Natural killer cell (primary cell): ENCODE data around the gene A3GALT2. TPM values are rescaled to one million over a fixed set of nuclear protein-coding genes. Genes with fewer than 3 reads are reported as not detected.

Experiments used
- ATAC-seq, 3 donors: fragments of 150-1000 bp in 2 of 3; fragments of 200-7000 bp in 1 of 3; cut with Tn5 transposase; 1 replicate in 1 of 3; 2 replicates in 2 of 3; pipeline ENCODE4 v1.10.0; 2021; ENCODE audit warnings: mild to moderate bottlenecking in 2 of 3, moderate library complexity in 2 of 3
- DNase-seq, 2 donors: peaks; one replicate each; pipeline versions ENCODE4 v3.0.0 to v3.0.0-alpha.2; 2013 to 2021; ENCODE audit warnings: mixed read lengths in 1 of 2
- H3K27ac ChIP-seq: one replicate; pipeline ENCODE4 v1.5.1; 2013; ENCODE audit warnings: mild to moderate bottlenecking, low read length
- H3K27me3 ChIP-seq: one replicate; pipeline ENCODE4 v1.6.1; 2013; ENCODE audit warnings: low read length; ENCODE audit not compliant: control insufficient read depth, insufficient read depth
- H3K36me3 ChIP-seq: one replicate; pipeline ENCODE4 v1.6.1; 2013; ENCODE audit warnings: low read length; ENCODE audit not compliant: control insufficient read depth, insufficient read depth
- H3K4me1 ChIP-seq: one replicate; pipeline ENCODE4 v1.6.1; 2013; ENCODE audit warnings: low read length; ENCODE audit not compliant: control insufficient read depth, insufficient read depth
- H3K4me3 ChIP-seq: one replicate; pipeline ENCODE4 v1.5.1; 2013; ENCODE audit warnings: low read length
- H3K9me3 ChIP-seq: one replicate; pipeline ENCODE4 v1.6.1; 2013; ENCODE audit warnings: low read length; ENCODE audit not compliant: control insufficient read depth, insufficient read depth
- H3K27ac Mint-ChIP-seq, 2 donors: one replicate each; pipeline ENCODE4 v1.8.0; 2022; ENCODE audit warnings: mild to moderate bottlenecking in 2 of 2, mixed read lengths in 2 of 2, moderate library complexity in 1 of 2
- H3K27me3 Mint-ChIP-seq, 2 donors: one replicate each; pipeline ENCODE4 v1.8.0; 2022; ENCODE audit warnings: low read depth in 2 of 2, mixed read lengths in 2 of 2
- H3K36me3 Mint-ChIP-seq: one replicate; pipeline ENCODE4 v1.8.0; 2022; ENCODE audit warnings: mixed read lengths
- H3K4me1 Mint-ChIP-seq, 2 donors: one replicate each; pipeline ENCODE4 v1.8.0; 2022; ENCODE audit warnings: mixed read lengths in 2 of 2
- H3K4me3 Mint-ChIP-seq: one replicate; pipeline ENCODE4 v1.8.0; 2022; ENCODE audit warnings: mild to moderate bottlenecking, moderate library complexity, mixed read lengths
- H3K9me3 Mint-ChIP-seq, 2 donors: one replicate each; pipeline ENCODE4 v1.8.0; 2022; ENCODE audit warnings: mixed read lengths in 2 of 2
- WGBS: methylation state at CpG from one replicate; pipeline ENCODE4 v1.1.7; 2013; ENCODE audit warnings: missing lambda C conversion rate; ENCODE audit not compliant: insufficient coverage; 5-methylcytosine and 5-hydroxymethylcytosine counted together
- intact Hi-C: fragments of 100-400 bp; cut with micrococcal nuclease; formaldehyde crosslinking; loops from one replicate; pipeline ENCODE4 v1.14.2; 2022
- total RNA-seq, 4 donors: library from RNA; stranded (reverse); fragments of 120-200 nt in 1 of 4; gene quantifications; one replicate each; pipeline versions ENCODE4 v1.2.3 to v1.2.4, GENCODE V29; 2013 to 2022
- TF ChIP-seq, protein P1 (sequence below): fragments of 200-600 bp; IDR thresholded peaks from one replicate; pipeline ENCODE4 v1.8.0; 2022; ENCODE audit warnings: antibody characterized with exemption

Gene A3GALT2
- total RNA-seq, 3 donors from 2014 or later (not counting 1 experiment from before 2014, with no cell fraction given), result not detected

- DNase-seq, result no peak
- TF ChIP-seq, protein P1, sequence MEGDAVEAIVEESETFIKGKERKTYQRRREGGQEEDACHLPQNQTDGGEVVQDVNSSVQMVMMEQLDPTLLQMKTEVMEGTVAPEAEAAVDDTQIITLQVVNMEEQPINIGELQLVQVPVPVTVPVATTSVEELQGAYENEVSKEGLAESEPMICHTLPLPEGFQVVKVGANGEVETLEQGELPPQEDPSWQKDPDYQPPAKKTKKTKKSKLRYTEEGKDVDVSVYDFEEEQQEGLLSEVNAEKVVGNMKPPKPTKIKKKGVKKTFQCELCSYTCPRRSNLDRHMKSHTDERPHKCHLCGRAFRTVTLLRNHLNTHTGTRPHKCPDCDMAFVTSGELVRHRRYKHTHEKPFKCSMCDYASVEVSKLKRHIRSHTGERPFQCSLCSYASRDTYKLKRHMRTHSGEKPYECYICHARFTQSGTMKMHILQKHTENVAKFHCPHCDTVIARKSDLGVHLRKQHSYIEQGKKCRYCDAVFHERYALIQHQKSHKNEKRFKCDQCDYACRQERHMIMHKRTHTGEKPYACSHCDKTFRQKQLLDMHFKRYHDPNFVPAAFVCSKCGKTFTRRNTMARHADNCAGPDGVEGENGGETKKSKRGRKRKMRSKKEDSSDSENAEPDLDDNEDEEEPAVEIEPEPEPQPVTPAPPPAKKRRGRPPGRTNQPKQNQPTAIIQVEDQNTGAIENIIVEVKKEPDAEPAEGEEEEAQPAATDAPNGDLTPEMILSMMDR, result no peak
- ATAC-seq, result no peak
- Histone ChIP-seq H3K36me3 (peaks cover 40% of the 10 kb centered on the region), H3K9me3 (no peaks in the 10 kb centered on the region), H3K4me1 (no peaks in the 10 kb centered on the region), H3K27ac (no peak overlapping the region), H3K4me3 (no peak overlapping the region), H3K27me3 (no peaks in the 10 kb centered on the region)
- H3K27ac Mint-ChIP-seq, result no peak overlapping the region
- peaks cover 9% of the 10 kb centered on the region for H3K36me3 Mint-ChIP-seq
- H3K27me3 Mint-ChIP-seq, result peaks cover 0 to 5% of the 10 kb centered on the region in 2 donors
- intact Hi-C loops, result no loop called here
- no peaks in the 10 kb centered on the region for H3K4me1 Mint-ChIP-seq
- no peak overlapping the region for H3K4me3 Mint-ChIP-seq
- WGBS, result 88% methylated on average over 10 of the region's 10 CpGs
- H3K9me3 Mint-ChIP-seq, result no peaks in the 10 kb centered on the region
Measured at GRCh38 chr1:33322870-33323585, 2.1 kb upstream of the A3GALT2 start.

GRCh38 chr1:33322109-33322508 lies 1.2 kb upstream of the A3GALT2 start:
- TF ChIP-seq, protein P1, result no peak
- DNase-seq (no peak), ATAC-seq (no peak)
- H3K36me3 ChIP-seq, result peaks cover 31% of the 10 kb centered on the region
- no peak overlapping the region for H3K27ac ChIP-seq
- Mint-ChIP-seq H3K36me3 (peaks cover 9% of the 10 kb centered on the region), H3K27me3 (peaks cover 0 to 5% of the 10 kb centered on the region in 2 donors), H3K4me1 (no peaks in the 10 kb centered on the region), H3K9me3 (no peaks in the 10 kb centered on the region), H3K27ac (no peak overlapping the region), H3K4me3 (no peak overlapping the region)
- WGBS, result 96% methylated on average over 6 of the region's 6 CpGs
- intact Hi-C loops, result no loop called here
- no peaks in the 10 kb centered on the region for H3K27me3 ChIP-seq
- no peak overlapping the region for H3K4me3 ChIP-seq
- no peaks in the 10 kb centered on the region for H3K9me3 ChIP-seq
- H3K4me1 ChIP-seq, result no peaks in the 10 kb centered on the region

DNA sequence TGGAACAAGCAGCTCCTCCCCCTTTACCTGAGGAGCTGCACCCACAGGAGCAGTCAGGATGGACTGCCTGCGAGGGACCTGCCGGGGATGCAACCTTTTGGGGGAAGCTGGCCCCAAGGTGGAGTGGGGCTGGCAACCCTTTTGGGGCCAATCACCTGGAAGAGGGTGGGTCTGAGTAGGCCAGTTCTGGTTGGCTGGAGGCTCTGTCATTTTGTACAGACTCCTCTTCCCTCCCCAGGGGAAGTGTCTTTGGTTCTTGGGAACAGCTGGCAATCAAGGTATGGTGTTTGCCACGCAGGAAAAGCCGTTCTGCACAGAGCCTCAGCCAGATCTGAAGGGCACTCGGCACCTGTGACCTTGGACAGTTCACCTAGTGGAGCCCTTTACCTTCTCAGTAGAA lies 280 bp upstream of the A3GALT2 start:
- Mint-ChIP-seq H3K4me1 (no peaks in the 10 kb centered on the region), H3K9me3 (no peaks in the 10 kb centered on the region), H3K27me3 (peaks cover 0 to 7% of the 10 kb centered on the region in 2 donors), H3K27ac (no peak overlapping the region), H3K36me3 (peaks cover 8% of the 10 kb centered on the region), H3K4me3 (no peak overlapping the region)
- TF ChIP-seq, protein P1, result no peak
- WGBS, result 95% methylated on average over 5 of the region's 5 CpGs
- Histone ChIP-seq H3K9me3 (no peaks in the 10 kb centered on the region), H3K27ac (no peak overlapping the region), H3K27me3 (no peaks in the 10 kb centered on the region), H3K4me3 (no peak overlapping the region), H3K36me3 (peaks cover 25% of the 10 kb centered on the region), H3K4me1 (no peaks in the 10 kb centered on the region)
- intact Hi-C loops, result no loop called here
- DNase-seq (no peak), ATAC-seq (no peak)
